PC-3 (cell line): ENCODE data around the gene QDPR.

Experiments
- CTCF ChIP-seq: fragments of 300-600 bp; sonication (generic); conservative IDR thresholded peaks from 2 replicates; pipeline ENCODE4 v1.5.1; 2017; ENCODE audit warnings: antibody characterized with exemption, low read depth, mild to moderate bottlenecking, low read length
- EZH2phosphoT487 ChIP-seq: fragments of 300-600 bp; sonication (generic); IDR thresholded peaks from 2 replicates; pipeline ENCODE4 v1.6.1; 2018; ENCODE audit warnings: mild to moderate bottlenecking, antibody characterized with exemption, low read length, borderline replicate concordance

- TF ChIP-seq CTCF = no peak
- TF ChIP-seq EZH2phosphoT487 = no peak
Observed at GRCh38 chr4:17556498-17556897, 44.6 kb upstream of the QDPR start.
